DND-41 (cell line): Measurements from ENCODE around the gene C1QTNF2.

Source experiments
- ATAC-seq: fragments of 200-7000 bp; cut with Tn5 transposase; 3 replicates; pipeline ENCODE4 v1.9.1; 2021; ENCODE audit warnings: low read depth; ENCODE audit not compliant: insufficient read depth
- DNase-seq: peaks from one replicate; pipeline ENCODE4 v3.0.0-alpha.2; 2020
- H2AFZ ChIP-seq: 2 replicates; pipeline ENCODE4 v1.6.0; 2012; ENCODE audit warnings: low read depth, low read length
- H3K27ac ChIP-seq: 2 replicates; pipeline ENCODE4 v1.5.1; 2012; ENCODE audit warnings: low read length, inconsistent platforms
- H3K27me3 ChIP-seq: fragments of 200-600 bp; sonication (generic); 2 replicates; pipeline ENCODE4 v1.6.0; 2012; ENCODE audit warnings: low read length, mild to moderate bottlenecking, inconsistent platforms; ENCODE audit not compliant: insufficient read depth, poor library complexity
- H3K36me3 ChIP-seq: 2 replicates; pipeline ENCODE4 v1.5.1; 2012; ENCODE audit warnings: low read length, inconsistent platforms; ENCODE audit not compliant: insufficient read depth
- H3K4me1 ChIP-seq: 2 replicates; pipeline ENCODE4 v1.5.1; 2012; ENCODE audit warnings: mild to moderate bottlenecking, low read length; ENCODE audit not compliant: insufficient read depth
- H3K4me2 ChIP-seq: 2 replicates; pipeline ENCODE4 v1.6.0; 2012; ENCODE audit warnings: mild to moderate bottlenecking, moderate library complexity, low read length, inconsistent platforms; ENCODE audit not compliant: insufficient read depth
- H3K4me3 ChIP-seq, 2 experiments: fragments of 200-600 bp in 1 of 2; shearing (Covaris generic) in 1 of 2; 2 replicates each; pipeline ENCODE4 v1.5.1; 2012 to 2016; ENCODE audit warnings: inconsistent platforms in 2 of 2, low read length in 2 of 2, mild to moderate bottlenecking in 2 of 2, low read depth in 1 of 2, moderate library complexity in 1 of 2
- H3K79me2 ChIP-seq: 2 replicates; pipeline ENCODE4 v1.6.0; 2012; ENCODE audit warnings: low read length, inconsistent platforms; ENCODE audit not compliant: insufficient read depth
- H3K9ac ChIP-seq: 2 replicates; pipeline ENCODE4 v1.6.0; 2012; ENCODE audit warnings: low read depth, mild to moderate bottlenecking, inconsistent platforms, low read length, moderate library complexity
- H3K9me3 ChIP-seq: 2 replicates; pipeline ENCODE4 v1.5.1; 2012; ENCODE audit warnings: low read length, moderate library complexity, mild to moderate bottlenecking, inconsistent platforms; ENCODE audit not compliant: insufficient read depth, severe bottlenecking
- H4K20me1 ChIP-seq: 2 replicates; pipeline ENCODE4 v1.6.0; 2012; ENCODE audit warnings: low read length; ENCODE audit not compliant: insufficient read depth
- EZH2 ChIP-seq: IDR thresholded peaks from 3 replicates; pipeline ENCODE4 v1.6.1; 2012; ENCODE audit warnings: borderline replicate concordance, low read depth, mild to moderate bottlenecking, moderate library complexity, low read length, inconsistent platforms; ENCODE audit not compliant: severe bottlenecking
- TF ChIP-seq, protein P1 (sequence below): IDR thresholded peaks from 2 replicates; pipeline ENCODE4 v1.5.1; 2012; ENCODE audit warnings: borderline replicate concordance, low read length, moderate library complexity, mild to moderate bottlenecking; ENCODE audit not compliant: poor library complexity, severe bottlenecking; ENCODE audit errors: extremely low read depth

Gene C1QTNF2

GRCh38 chr5:160363660-160364395 is 6.6 kb downstream of the C1QTNF2 start:
- Histone ChIP-seq H3K36me3 (no peaks in the 10 kb centered on the region), H3K9me3 (no peaks in the 10 kb centered on the region), H3K27me3 (no peaks in the 10 kb centered on the region), H3K9ac (no peak overlapping the region), H3K4me3 (no peak overlapping the region), H2AFZ (peak overlapping the region; percentile 17; the same call in 1 of the 2 replicates), H3K27ac (no peak overlapping the region), H3K4me2 (no peak overlapping the region), H3K79me2 (no peaks in the 10 kb centered on the region), H4K20me1 (no peaks in the 10 kb centered on the region), H3K4me1 (no peaks in the 10 kb centered on the region)
- ATAC-seq (no peak), DNase-seq (no peak)
- no peak for TF ChIP-seq EZH2
- TF ChIP-seq, protein P1, sequence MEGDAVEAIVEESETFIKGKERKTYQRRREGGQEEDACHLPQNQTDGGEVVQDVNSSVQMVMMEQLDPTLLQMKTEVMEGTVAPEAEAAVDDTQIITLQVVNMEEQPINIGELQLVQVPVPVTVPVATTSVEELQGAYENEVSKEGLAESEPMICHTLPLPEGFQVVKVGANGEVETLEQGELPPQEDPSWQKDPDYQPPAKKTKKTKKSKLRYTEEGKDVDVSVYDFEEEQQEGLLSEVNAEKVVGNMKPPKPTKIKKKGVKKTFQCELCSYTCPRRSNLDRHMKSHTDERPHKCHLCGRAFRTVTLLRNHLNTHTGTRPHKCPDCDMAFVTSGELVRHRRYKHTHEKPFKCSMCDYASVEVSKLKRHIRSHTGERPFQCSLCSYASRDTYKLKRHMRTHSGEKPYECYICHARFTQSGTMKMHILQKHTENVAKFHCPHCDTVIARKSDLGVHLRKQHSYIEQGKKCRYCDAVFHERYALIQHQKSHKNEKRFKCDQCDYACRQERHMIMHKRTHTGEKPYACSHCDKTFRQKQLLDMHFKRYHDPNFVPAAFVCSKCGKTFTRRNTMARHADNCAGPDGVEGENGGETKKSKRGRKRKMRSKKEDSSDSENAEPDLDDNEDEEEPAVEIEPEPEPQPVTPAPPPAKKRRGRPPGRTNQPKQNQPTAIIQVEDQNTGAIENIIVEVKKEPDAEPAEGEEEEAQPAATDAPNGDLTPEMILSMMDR: no peak

GRCh38 chr5:160363211-160363610 is 7.2 kb downstream of the C1QTNF2 start:
- H4K20me1 ChIP-seq: no peaks in the 10 kb centered on the region
- H3K9me3 ChIP-seq: no peaks in the 10 kb centered on the region
- no peak overlapping the region for H2AFZ ChIP-seq
- H3K9ac ChIP-seq: no peak overlapping the region
- no peaks in the 10 kb centered on the region for H3K79me2 ChIP-seq
- DNase-seq (no peak), ATAC-seq (no peak)
- TF ChIP-seq EZH2: no peak
- TF ChIP-seq, protein P1: no peak
- no peak overlapping the region for H3K4me3 ChIP-seq
- H3K27me3 ChIP-seq: no peaks in the 10 kb centered on the region
- no peak overlapping the region for H3K4me2 ChIP-seq
- no peak overlapping the region for H3K27ac ChIP-seq
- no peaks in the 10 kb centered on the region for H3K36me3 ChIP-seq
- no peaks in the 10 kb centered on the region for H3K4me1 ChIP-seq

DNA sequence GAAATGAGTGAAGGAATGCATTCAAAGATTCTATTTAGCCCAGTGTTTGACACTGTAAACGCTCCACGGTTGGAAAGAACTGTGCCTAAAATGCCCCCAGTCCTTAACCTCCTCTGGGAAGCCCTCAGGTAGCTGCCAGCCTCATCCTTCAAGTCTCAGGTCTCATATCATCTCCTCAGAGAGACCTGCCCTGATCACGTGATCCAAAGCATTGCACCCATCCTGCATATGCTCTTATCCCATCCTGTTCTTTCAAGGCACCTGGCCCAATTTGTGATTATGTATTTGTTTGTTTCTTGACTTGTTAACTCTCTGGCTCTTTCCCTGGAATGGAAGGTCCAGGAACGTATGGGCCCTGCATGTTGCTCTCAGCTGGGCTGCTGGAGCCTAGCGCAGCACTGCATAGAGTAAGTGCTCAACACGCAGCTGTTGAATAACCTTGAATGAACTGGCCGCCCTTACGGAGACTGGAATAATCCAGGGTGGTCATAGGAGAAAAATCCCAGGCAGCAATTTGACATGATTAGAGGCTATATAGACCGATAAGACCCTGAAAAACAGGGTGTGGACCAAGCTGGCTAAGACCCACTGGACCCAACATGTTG is 8.7 kb downstream of the C1QTNF2 start:
- Histone ChIP-seq H3K9me3 (no peaks in the 10 kb centered on the region), H3K27me3 (no peaks in the 10 kb centered on the region), H3K4me2 (no peak overlapping the region), H3K4me1 (no peaks in the 10 kb centered on the region), H3K27ac (no peak overlapping the region), H4K20me1 (no peaks in the 10 kb centered on the region), H2AFZ (no peak overlapping the region), H3K9ac (no peak overlapping the region), H3K4me3 (no peak overlapping the region), H3K36me3 (no peaks in the 10 kb centered on the region), H3K79me2 (no peaks in the 10 kb centered on the region)
- no peak for TF ChIP-seq EZH2
- TF ChIP-seq, protein P1: no peak
- DNase-seq (no peak), ATAC-seq (no peak)
